ENCODE results near the gene CCDC92. TPM values are rescaled to one million over a fixed set of nuclear protein-coding genes. Genes with fewer than 3 reads are reported as not detected.

CCDC92 gene
- total RNA-seq, 1 donor from 2014 or later = 4.8 TPM

DNA sequence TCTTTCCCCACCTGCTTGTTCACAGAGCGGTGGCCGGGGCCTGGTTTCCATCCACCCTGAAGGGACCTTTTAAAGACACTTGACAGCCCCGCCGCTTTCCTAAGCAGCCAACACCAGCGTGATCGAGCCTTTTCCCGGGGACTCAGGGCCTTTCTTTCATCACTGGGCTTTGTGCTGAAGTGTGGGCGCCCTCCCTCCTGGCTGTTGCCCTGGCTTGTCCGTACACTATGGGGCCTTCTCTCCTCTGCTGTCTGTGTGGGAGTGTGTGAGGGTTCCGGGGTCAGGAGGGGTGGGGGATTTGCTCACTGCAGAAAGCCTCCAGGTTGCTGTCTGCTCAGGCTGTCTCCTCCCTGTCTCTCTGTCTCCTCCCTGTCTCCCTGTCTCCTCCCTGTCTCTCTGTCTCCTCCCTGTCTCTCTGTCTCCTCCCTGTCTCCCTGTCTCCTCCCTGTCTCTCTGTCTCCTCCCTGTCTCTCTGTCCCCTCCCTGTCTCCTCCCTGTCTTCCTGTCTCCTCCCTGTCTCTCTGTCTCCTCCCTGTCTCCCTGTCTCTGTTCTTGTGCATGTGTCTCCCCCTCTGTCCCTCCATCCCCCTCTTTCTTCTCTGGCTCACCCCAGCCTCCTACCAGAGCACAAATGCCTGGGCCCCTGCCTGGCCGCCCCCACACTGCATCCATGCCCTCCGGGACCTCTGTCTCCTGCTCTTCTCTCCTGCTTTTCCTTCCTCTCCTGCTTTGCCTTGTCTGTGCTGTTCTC lies 64.7 kb downstream of the CCDC92 start:
- Mint-ChIP-seq H3K27ac (peak overlapping the region; percentile 67), H3K9me3 (peaks cover 13% of the 10 kb centered on the region), H3K36me3 (peaks cover 10% of the 10 kb centered on the region), H3K4me3 (no peak overlapping the region), H3K27me3 (ENCODE audit: insufficient read depth, low read depth) (peaks cover 17% of the 10 kb centered on the region), H3K4me1 (peaks cover 30% of the 10 kb centered on the region)
- no peaks in the 10 kb centered on the region for H3K79me2 ChIP-seq (ENCODE audit: low read depth)
- H3K9me3 ChIP-seq (ENCODE audit: low read depth) = no peaks in the 10 kb centered on the region
- H2AFZ ChIP-seq (replicated peaks) = peak overlapping the region; percentile 72
- H3K27ac ChIP-seq = no peak overlapping the region
- H3K4me1 ChIP-seq = peaks cover 3% of the 10 kb centered on the region
- H3K4me3 ChIP-seq = no peak overlapping the region
- no peaks in the 10 kb centered on the region for H3K36me3 ChIP-seq
- DNase-seq (ENCODE audit: low spot score) = peak; percentile 45
- no peak overlapping the region for H3K9ac ChIP-seq
- H3F3A ChIP-seq (ENCODE audit: low read depth) = peaks cover 15% of the 10 kb centered on the region
- H3K27me3 ChIP-seq = no peaks in the 10 kb centered on the region
- TF ChIP-seq EZH2phosphoT487 (IDR thresholded peaks at IDR 0.05) = no peak
- no peak for TF ChIP-seq EZH2 (IDR thresholded peaks at IDR 0.05)
- no peak for TF ChIP-seq CTCF (IDR thresholded peaks at IDR 0.05)
- no peaks in the 10 kb centered on the region for H4K20me1 ChIP-seq (ENCODE audit: low read depth)
- no peak overlapping the region for H3K4me2 ChIP-seq

GRCh38 chr12:123906711-123907420 lies 65.8 kb downstream of the CCDC92 start:
- Histone ChIP-seq H2AFZ (replicated peaks) (peak overlapping the region; percentile 72), H3K36me3 (no peaks in the 10 kb centered on the region), H4K20me1 (ENCODE audit: low read depth) (no peaks in the 10 kb centered on the region), H3K9me3 (ENCODE audit: low read depth) (no peaks in the 10 kb centered on the region), H3K4me2 (no peak overlapping the region), H3K9ac (no peak overlapping the region), H3F3A (ENCODE audit: low read depth) (peaks cover 9% of the 10 kb centered on the region), H3K4me1 (peaks cover 3% of the 10 kb centered on the region), H3K27ac (no peak overlapping the region), H3K4me3 (no peak overlapping the region), H3K79me2 (ENCODE audit: low read depth) (no peaks in the 10 kb centered on the region), H3K27me3 (no peaks in the 10 kb centered on the region)
- no peak for DNase-seq (ENCODE audit: low spot score)
- no peak overlapping the region for H3K4me3 Mint-ChIP-seq
- peaks cover 7% of the 10 kb centered on the region for H3K36me3 Mint-ChIP-seq
- TF ChIP-seq EZH2 (IDR thresholded peaks at IDR 0.05) (no peak), EZH2phosphoT487 (IDR thresholded peaks at IDR 0.05) (no peak), CTCF (IDR thresholded peaks at IDR 0.05) (no peak)
- peaks cover 15% of the 10 kb centered on the region for H3K27me3 Mint-ChIP-seq (ENCODE audit: insufficient read depth, low read depth)
- no peak overlapping the region for H3K27ac Mint-ChIP-seq
- H3K9me3 Mint-ChIP-seq = peaks cover 8% of the 10 kb centered on the region
- H3K4me1 Mint-ChIP-seq = peaks cover 27% of the 10 kb centered on the region

- no peaks in the 10 kb centered on the region for H3K79me2 ChIP-seq (ENCODE audit: low read depth)
- H3K4me3 ChIP-seq = no peak overlapping the region
- no peaks in the 10 kb centered on the region for H4K20me1 ChIP-seq (ENCODE audit: low read depth)
- H3K4me1 ChIP-seq = peaks cover 12% of the 10 kb centered on the region
- H3K4me1 Mint-ChIP-seq = peaks cover 32% of the 10 kb centered on the region
- H3K9ac ChIP-seq = no peak overlapping the region
- H3K27me3 ChIP-seq = no peaks in the 10 kb centered on the region
- no peak for TF ChIP-seq EZH2 (IDR thresholded peaks at IDR 0.05)
- TF ChIP-seq EZH2phosphoT487 (IDR thresholded peaks at IDR 0.05) = no peak
- TF ChIP-seq CTCF (IDR thresholded peaks at IDR 0.05) = peak; percentile 82
- no peak overlapping the region for H3K27ac Mint-ChIP-seq
- H3F3A ChIP-seq (ENCODE audit: low read depth) = peaks cover 10% of the 10 kb centered on the region
- peaks cover 3% of the 10 kb centered on the region for H3K9me3 Mint-ChIP-seq
- no peaks in the 10 kb centered on the region for H3K36me3 ChIP-seq
- no peaks in the 10 kb centered on the region for H3K9me3 ChIP-seq (ENCODE audit: low read depth)
- peak overlapping the region; percentile 13 for H3K4me3 Mint-ChIP-seq
- peak; percentile 59 for DNase-seq (ENCODE audit: low spot score)
- H3K27ac ChIP-seq = no peak overlapping the region
- no peak overlapping the region for H2AFZ ChIP-seq (replicated peaks)
- H3K27me3 Mint-ChIP-seq (ENCODE audit: insufficient read depth, low read depth) = peaks cover 10% of the 10 kb centered on the region
- peaks cover under 1% of the 10 kb centered on the region for H3K36me3 Mint-ChIP-seq
- no peak overlapping the region for H3K4me2 ChIP-seq
These were observed 67.2 kb downstream of the CCDC92 start for GRCh38 chr12:123905319-123905925.
